ENCODE data around the gene ADAR. TPM values are rescaled to one million over a fixed set of nuclear protein-coding genes. Genes with fewer than 3 reads are reported as not detected.

ADAR gene
- total and polyA plus RNA-seq, 12 donors = 18.5 to 160 (median 123) TPM

DNA sequence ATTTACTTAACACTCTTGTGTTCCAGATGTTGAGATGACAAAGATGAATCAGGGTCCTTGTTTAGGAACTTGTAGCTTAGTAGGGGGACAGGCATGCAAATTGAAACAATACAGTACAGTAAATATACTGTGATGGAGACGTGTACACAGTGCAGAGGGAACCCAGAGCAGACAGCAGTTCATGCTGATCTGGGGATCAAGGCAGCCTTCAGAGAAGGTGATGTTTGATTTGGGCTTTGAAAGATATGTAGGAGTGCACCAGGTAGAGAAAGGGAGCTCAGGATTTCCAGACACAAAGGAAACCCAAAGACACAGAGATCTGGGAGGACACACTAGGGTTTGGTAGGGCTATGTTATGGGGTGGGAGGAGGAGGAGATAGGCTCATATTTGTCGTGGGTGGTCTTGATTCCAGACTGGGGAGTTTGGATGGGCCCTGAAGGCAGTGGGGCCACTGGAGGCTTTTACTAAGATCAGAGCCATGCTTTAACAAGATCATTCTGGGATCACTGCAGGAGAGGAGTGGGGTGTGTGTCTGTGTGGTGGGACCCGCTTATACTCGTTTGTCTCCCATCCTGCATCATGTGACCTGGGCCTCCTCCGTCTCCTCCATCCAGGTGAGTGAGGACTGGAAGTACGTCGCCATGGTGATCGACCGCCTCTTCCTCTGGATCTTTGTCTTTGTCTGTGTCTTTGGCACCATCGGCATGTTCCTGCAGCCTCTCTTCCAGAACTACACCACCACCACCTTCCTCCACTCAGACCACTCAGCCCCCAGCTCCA, 32.6 kb downstream of the ADAR start:
- 73 to 84% (median 77%) methylated on average over 10 of the region's 10 CpGs for WGBS, 4 donors
- Histone ChIP-seq H3K27me3 (no peaks in the 10 kb centered on the region), H3K9me3 (replicated peaks in 1 of 3) (no peaks in the 10 kb centered on the region), H3K36me3 (replicated peaks in 1 of 2) (peaks cover 0 to 22% of the 10 kb centered on the region in 2 donors), H3K27ac (no peak overlapping the region), H3K4me3 (no peak overlapping the region), H3K4me1 (replicated peaks in 1 of 2) (peaks cover 0 to 4% of the 10 kb centered on the region in 2 donors)
- no peak for TF ChIP-seq POLR2A (IDR thresholded peaks at IDR 0.05)
- TF ChIP-seq, protein P1, sequence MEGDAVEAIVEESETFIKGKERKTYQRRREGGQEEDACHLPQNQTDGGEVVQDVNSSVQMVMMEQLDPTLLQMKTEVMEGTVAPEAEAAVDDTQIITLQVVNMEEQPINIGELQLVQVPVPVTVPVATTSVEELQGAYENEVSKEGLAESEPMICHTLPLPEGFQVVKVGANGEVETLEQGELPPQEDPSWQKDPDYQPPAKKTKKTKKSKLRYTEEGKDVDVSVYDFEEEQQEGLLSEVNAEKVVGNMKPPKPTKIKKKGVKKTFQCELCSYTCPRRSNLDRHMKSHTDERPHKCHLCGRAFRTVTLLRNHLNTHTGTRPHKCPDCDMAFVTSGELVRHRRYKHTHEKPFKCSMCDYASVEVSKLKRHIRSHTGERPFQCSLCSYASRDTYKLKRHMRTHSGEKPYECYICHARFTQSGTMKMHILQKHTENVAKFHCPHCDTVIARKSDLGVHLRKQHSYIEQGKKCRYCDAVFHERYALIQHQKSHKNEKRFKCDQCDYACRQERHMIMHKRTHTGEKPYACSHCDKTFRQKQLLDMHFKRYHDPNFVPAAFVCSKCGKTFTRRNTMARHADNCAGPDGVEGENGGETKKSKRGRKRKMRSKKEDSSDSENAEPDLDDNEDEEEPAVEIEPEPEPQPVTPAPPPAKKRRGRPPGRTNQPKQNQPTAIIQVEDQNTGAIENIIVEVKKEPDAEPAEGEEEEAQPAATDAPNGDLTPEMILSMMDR (IDR thresholded peaks at IDR 0.05) = no peak
- intact Hi-C loops (cut with DNase I) = no loop called here
- DNase-seq = no peak

GRCh38 chr1:154574716-154575115, 33.3 kb downstream of the ADAR start:
- DNase-seq = no peak
- WGBS, 4 donors = 23 to 29% (median 26%) methylated on average over 6 to 7 of the region's 7 CpGs
- Histone ChIP-seq H3K36me3 (replicated peaks in 1 of 2) (peaks cover 0 to 16% of the 10 kb centered on the region in 2 donors), H3K27ac (no peak overlapping the region), H3K27me3 (no peaks in the 10 kb centered on the region), H3K4me1 (replicated peaks in 1 of 2) (peaks cover 0 to 4% of the 10 kb centered on the region in 2 donors), H3K9me3 (replicated peaks in 1 of 3) (no peaks in the 10 kb centered on the region), H3K4me3 (no peak overlapping the region)
- TF ChIP-seq POLR2A (IDR thresholded peaks at IDR 0.05) = no peak
- TF ChIP-seq, protein P1 (IDR thresholded peaks at IDR 0.05) = no peak
- intact Hi-C loops (cut with DNase I) = loop anchor here (5.0 kb wide), 2 partner anchors 183 to 298 kb away; partner anchors contain the start of gene KCNN3 (in 1 of the 2)

GRCh38 chr1:154573168-154573510, 34.8 kb downstream of the ADAR start:
- TF ChIP-seq, protein P1 (IDR thresholded peaks at IDR 0.05) = no peak
- TF ChIP-seq POLR2A (IDR thresholded peaks at IDR 0.05) = no peak
- no peak for DNase-seq
- Histone ChIP-seq H3K27ac (no peak overlapping the region), H3K27me3 (no peaks in the 10 kb centered on the region), H3K36me3 (replicated peaks in 1 of 2) (peaks cover 0 to under 1% of the 10 kb centered on the region in 2 donors), H3K4me3 (no peak overlapping the region), H3K4me1 (replicated peaks in 1 of 2) (peaks cover 0 to 4% of the 10 kb centered on the region in 2 donors), H3K9me3 (replicated peaks in 1 of 3) (no peaks in the 10 kb centered on the region)
- WGBS, 4 donors = 84 to 93% (median 89%) methylated on average over 1 to 3 of the region's 3 CpGs
- intact Hi-C loops (cut with DNase I) = loop anchor here (5.0 kb wide), 2 partner anchors 184 to 299 kb away; partner anchors contain the start of gene KCNN3 (in 1 of the 2)

GRCh38 chr1:154572468-154573167, 35.4 kb downstream of the ADAR start:
- Histone ChIP-seq H3K4me3 (no peak overlapping the region), H3K9me3 (replicated peaks in 1 of 3) (no peaks in the 10 kb centered on the region), H3K27ac (no peak overlapping the region), H3K27me3 (no peaks in the 10 kb centered on the region), H3K36me3 (replicated peaks in 1 of 2) (no peaks in the 10 kb centered on the region), H3K4me1 (replicated peaks in 1 of 2) (peaks cover 0 to 5% of the 10 kb centered on the region in 2 donors)
- WGBS, 4 donors = 70 to 84% (median 77%) methylated on average over 3 to 10 of the region's 10 CpGs
- DNase-seq = no peak
- TF ChIP-seq POLR2A (IDR thresholded peaks at IDR 0.05) = no peak
- TF ChIP-seq, protein P1 (IDR thresholded peaks at IDR 0.05) = no peak
- intact Hi-C loops (cut with DNase I) = loop anchor here (5.0 kb wide), 2 partner anchors 185 to 300 kb away; partner anchors contain the start of gene KCNN3 (in 1 of the 2)

All from adrenal gland (tissue), 12 donors.